ENCODE data around the gene NLGN1. TPM values are rescaled to one million over a fixed set of nuclear protein-coding genes. Genes with fewer than 3 reads are reported as not detected.

Gene NLGN1
- polyA plus RNA-seq, 1 donor from 2014 or later: 2.7 TPM

- Histone ChIP-seq H3K36me3 (ENCODE audit: insufficient read depth, low read length) (no peaks in the 10 kb centered on the region), H4K20me1 (ENCODE audit: insufficient read depth) (no peaks in the 10 kb centered on the region), H3K27ac (ENCODE audit: low read length) (no peak overlapping the region), H3F3A (ENCODE audit: insufficient read depth, low read length, poor library complexity, severe bottlenecking) (no peaks in the 10 kb centered on the region), H3K4me3 (ENCODE audit: low read length) (no peak overlapping the region), H3K9me2 (ENCODE audit: insufficient read depth, low read length) (no peaks in the 10 kb centered on the region), H2AFZ (ENCODE audit: low read depth, low read length) (no peak overlapping the region), H3K79me2 (replicated peaks; ENCODE audit: insufficient read depth, low read length) (no peaks in the 10 kb centered on the region), H3K27me3 (ENCODE audit: insufficient read depth, low read depth, low read length) (no peaks in the 10 kb centered on the region), H3K9ac (ENCODE audit: low read length) (no peak overlapping the region), H3K4me2 (ENCODE audit: low read length) (no peak overlapping the region), H3K9me3 (ENCODE audit: low read length) (no peaks in the 10 kb centered on the region)
- TF ChIP-seq SMC3 (conservative IDR thresholded peaks at IDR 0.05; ENCODE audit: poor library complexity) (no peak), EP300 (conservative IDR thresholded peaks at IDR 0.05; ENCODE audit: poor library complexity, severe bottlenecking) (no peak), RAD21 (conservative IDR thresholded peaks at IDR 0.05) (no peak), POLR2AphosphoS5 (IDR thresholded peaks at IDR 0.05) (no peak), REST (IDR thresholded peaks at IDR 0.05; ENCODE audit: borderline replicate concordance) (no peak), CTCF (IDR thresholded peaks at IDR 0.05; ENCODE audit: poor library complexity, severe bottlenecking) (no peak), EZH2 (IDR thresholded peaks at IDR 0.05; ENCODE audit: borderline replicate concordance, insufficient read depth, low read length, poor library complexity, severe bottlenecking) (no peak), TAF1 (IDR thresholded peaks at IDR 0.05; ENCODE audit: low read depth) (no peak), MXI1 (conservative IDR thresholded peaks at IDR 0.05; ENCODE audit: poor library complexity, severe bottlenecking) (no peak)
These were observed 887.8 kb downstream of the NLGN1 start for GRCh38 chr3:174285242-174285864.

- H3K4me2 ChIP-seq (ENCODE audit: low read length): no peak overlapping the region
- no peak overlapping the region for H3K27ac ChIP-seq (ENCODE audit: low read length)
- no peaks in the 10 kb centered on the region for H3K27me3 ChIP-seq (ENCODE audit: insufficient read depth, low read depth, low read length)
- H4K20me1 ChIP-seq (ENCODE audit: insufficient read depth): no peaks in the 10 kb centered on the region
- no peaks in the 10 kb centered on the region for H3F3A ChIP-seq (ENCODE audit: insufficient read depth, low read length, poor library complexity, severe bottlenecking)
- TF ChIP-seq SMC3 (conservative IDR thresholded peaks at IDR 0.05; ENCODE audit: poor library complexity) (no peak), TAF1 (IDR thresholded peaks at IDR 0.05; ENCODE audit: low read depth) (no peak), CTCF (IDR thresholded peaks at IDR 0.05; ENCODE audit: poor library complexity, severe bottlenecking) (no peak), POLR2AphosphoS5 (IDR thresholded peaks at IDR 0.05) (no peak), MXI1 (conservative IDR thresholded peaks at IDR 0.05; ENCODE audit: poor library complexity, severe bottlenecking) (no peak)
- H3K36me3 ChIP-seq (ENCODE audit: insufficient read depth, low read length): no peaks in the 10 kb centered on the region
- H3K79me2 ChIP-seq (replicated peaks; ENCODE audit: insufficient read depth, low read length): no peaks in the 10 kb centered on the region
- no peaks in the 10 kb centered on the region for H3K9me2 ChIP-seq (ENCODE audit: insufficient read depth, low read length)
- H3K9me3 ChIP-seq (ENCODE audit: low read length): no peaks in the 10 kb centered on the region
- no peak overlapping the region for H3K4me3 ChIP-seq (ENCODE audit: low read length)
- H3K9ac ChIP-seq (ENCODE audit: low read length): no peak overlapping the region
- no peak overlapping the region for H2AFZ ChIP-seq (ENCODE audit: low read depth, low read length)
These were observed 890.2 kb downstream of the NLGN1 start for GRCh38 chr3:174287705-174288104.

All from neural cell (in vitro differentiated cells).